Activated T-cell treated with anti-CD3 and anti-CD28 coated beads, Interleukin-2, amount 50 U/mL, for 24 hours (primary cell): ENCODE measurements around the gene USP54.
A peak's percentile ranks its signal among the peaks of the same experiment; 100 is the strongest.

Experiments used
- DNase-seq: peaks from one replicate; pipeline ENCODE4 v3.0.0-alpha.2; 2020
- H3K27ac Mint-ChIP-seq: 2 replicates; pipeline ENCODE4 v1.8.0; 2020; ENCODE audit warnings: mild to moderate bottlenecking, mixed read lengths
- H3K27me3 Mint-ChIP-seq: 2 replicates; pipeline ENCODE4 v1.8.0; 2020; ENCODE audit warnings: mixed read lengths
- H3K36me3 Mint-ChIP-seq: 2 replicates; pipeline ENCODE4 v1.8.0; 2020; ENCODE audit warnings: low read depth, mixed read lengths
- H3K4me1 Mint-ChIP-seq: 2 replicates; pipeline ENCODE4 v1.8.0; 2020; ENCODE audit warnings: low read depth, mixed read lengths
- H3K4me3 Mint-ChIP-seq: 2 replicates; pipeline ENCODE4 v1.8.0; 2020; ENCODE audit warnings: mild to moderate bottlenecking, moderate library complexity, mixed read lengths
- H3K9me3 Mint-ChIP-seq: 2 replicates; pipeline ENCODE4 v1.8.0; 2020; ENCODE audit warnings: mixed read lengths

The USP54 gene

GRCh38 chr10:73485320-73485719 is 105.8 kb downstream of the USP54 start:
- Mint-ChIP-seq H3K4me1 (peaks cover 34% of the 10 kb centered on the region), H3K4me3 (no peak overlapping the region), H3K27ac (peak overlapping the region; percentile 38), H3K9me3 (no peaks in the 10 kb centered on the region), H3K36me3 (peaks cover 53% of the 10 kb centered on the region), H3K27me3 (no peaks in the 10 kb centered on the region)
- no peak for DNase-seq

DNA sequence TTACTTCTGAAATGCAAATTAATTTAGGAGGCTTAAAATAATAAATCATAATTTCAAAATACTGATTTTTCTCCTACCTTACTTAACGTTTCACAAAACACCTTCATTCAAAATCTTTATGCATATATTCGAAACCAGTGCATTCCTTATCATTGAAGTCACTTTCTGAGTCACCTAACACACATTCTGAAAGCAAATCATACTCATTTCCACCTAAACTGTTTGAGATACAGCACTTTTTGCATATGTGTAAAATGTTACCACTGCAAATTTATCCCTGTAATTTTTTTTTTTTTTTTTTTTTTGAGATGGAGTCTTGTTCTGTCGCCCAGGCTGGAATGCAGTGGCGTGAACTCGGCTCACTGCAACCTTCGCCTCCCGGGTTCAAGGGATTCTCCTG is 111.0 kb downstream of the USP54 start:
- Mint-ChIP-seq H3K4me3 (peak overlapping the region; percentile 31), H3K9me3 (no peaks in the 10 kb centered on the region), H3K4me1 (peaks cover 41% of the 10 kb centered on the region), H3K27ac (peak overlapping the region; percentile 72), H3K36me3 (peaks cover 59% of the 10 kb centered on the region), H3K27me3 (no peaks in the 10 kb centered on the region)
- no peak for DNase-seq

DNA sequence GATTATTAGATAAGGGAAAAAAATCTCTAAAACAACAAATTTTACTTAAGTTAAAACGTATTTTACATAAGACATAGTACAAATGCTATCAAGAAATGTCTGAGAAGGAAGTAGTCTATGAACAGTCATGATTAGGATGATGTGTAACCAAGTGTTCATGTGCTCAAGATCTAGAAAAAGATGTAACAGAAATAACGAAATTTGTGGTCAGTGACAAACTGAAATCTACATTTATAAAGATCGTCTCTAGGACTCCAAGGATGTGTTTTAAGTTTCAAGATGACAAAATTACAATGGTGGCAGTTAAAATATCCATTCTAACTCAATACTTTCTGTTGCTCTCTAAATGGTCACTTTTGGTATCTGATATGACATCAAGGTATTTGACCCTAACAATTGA is 112.5 kb downstream of the USP54 start:
- Mint-ChIP-seq H3K27ac (peak overlapping the region; percentile 89), H3K9me3 (no peaks in the 10 kb centered on the region), H3K36me3 (peaks cover 63% of the 10 kb centered on the region), H3K27me3 (no peaks in the 10 kb centered on the region), H3K4me1 (peaks cover 39% of the 10 kb centered on the region), H3K4me3 (peak overlapping the region; percentile 26)
- no peak for DNase-seq

DNA sequence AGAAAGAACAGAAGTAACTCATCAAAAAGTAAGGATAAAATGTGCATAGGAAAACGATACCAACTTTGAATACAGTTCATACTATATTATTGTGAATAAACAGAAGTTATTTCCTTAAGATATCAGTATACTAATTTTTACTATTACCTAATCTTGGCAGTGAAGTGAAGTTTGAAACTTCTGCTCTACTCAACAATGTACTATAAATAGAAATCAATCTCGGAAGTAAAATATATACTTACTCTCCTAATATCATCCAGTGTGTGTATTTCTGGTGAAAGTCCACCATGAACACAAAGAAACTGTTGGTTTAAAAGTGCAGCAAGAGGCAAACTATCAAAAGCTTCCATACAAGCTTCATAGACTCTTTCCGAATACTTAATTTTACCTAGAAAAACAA is 119.9 kb downstream of the USP54 start:
- H3K4me3 Mint-ChIP-seq, result no peak overlapping the region
- peaks cover 5% of the 10 kb centered on the region for H3K4me1 Mint-ChIP-seq
- no peaks in the 10 kb centered on the region for H3K9me3 Mint-ChIP-seq
- H3K27ac Mint-ChIP-seq, result no peak overlapping the region
- no peaks in the 10 kb centered on the region for H3K27me3 Mint-ChIP-seq
- DNase-seq, result no peak
- H3K36me3 Mint-ChIP-seq, result peaks cover 78% of the 10 kb centered on the region

- no peaks in the 10 kb centered on the region for H3K27me3 Mint-ChIP-seq
- H3K27ac Mint-ChIP-seq, result no peak overlapping the region
- H3K4me1 Mint-ChIP-seq, result peaks cover 5% of the 10 kb centered on the region
- no peak for DNase-seq
- H3K4me3 Mint-ChIP-seq, result no peak overlapping the region
- H3K36me3 Mint-ChIP-seq, result peaks cover 80% of the 10 kb centered on the region
- H3K9me3 Mint-ChIP-seq, result no peaks in the 10 kb centered on the region
Observed at GRCh38 chr10:73469579-73469978, 121.6 kb downstream of the USP54 start.

DNA sequence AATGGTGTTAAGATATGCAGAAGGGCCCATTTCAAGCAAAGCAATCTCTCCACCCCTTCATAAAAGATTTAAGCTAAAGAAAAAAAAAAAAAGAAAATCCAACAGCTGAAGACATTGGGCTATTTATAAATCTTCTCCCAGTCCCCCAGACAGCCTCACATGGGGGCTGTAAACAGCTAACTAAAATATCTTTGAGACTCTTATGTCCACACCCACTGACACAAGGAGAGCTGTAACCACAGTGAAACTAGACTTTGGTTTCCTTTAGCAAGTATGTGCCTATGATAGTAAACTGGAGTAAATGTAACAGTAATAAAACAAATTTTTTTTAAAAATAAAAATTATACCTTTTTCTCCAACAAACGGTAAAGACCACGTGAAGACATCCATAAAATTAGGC is 123.9 kb downstream of the USP54 start:
- H3K27ac Mint-ChIP-seq, result peak overlapping the region; percentile 37
- no peak for DNase-seq
- H3K4me1 Mint-ChIP-seq, result peaks cover 5% of the 10 kb centered on the region
- H3K36me3 Mint-ChIP-seq, result peaks cover 81% of the 10 kb centered on the region
- no peaks in the 10 kb centered on the region for H3K27me3 Mint-ChIP-seq
- H3K4me3 Mint-ChIP-seq, result no peak overlapping the region
- H3K9me3 Mint-ChIP-seq, result no peaks in the 10 kb centered on the region

- Mint-ChIP-seq H3K4me3 (no peak overlapping the region), H3K27ac (no peak overlapping the region), H3K27me3 (no peaks in the 10 kb centered on the region)
Observed at GRCh38 chr10:73465978-73466726, 125.0 kb downstream of the USP54 start.

GRCh38 chr10:73460897-73461296 is 130.2 kb downstream of the USP54 start:
- Mint-ChIP-seq H3K4me3 (no peak overlapping the region), H3K27ac (peak overlapping the region; percentile 7), H3K4me1 (no peaks in the 10 kb centered on the region), H3K27me3 (no peaks in the 10 kb centered on the region), H3K9me3 (no peaks in the 10 kb centered on the region), H3K36me3 (peaks cover 60% of the 10 kb centered on the region)
- DNase-seq, result no peak

More at GRCh38 chr10:73465978-73466726, 125.0 kb downstream of the USP54 start:
- H3K4me1 Mint-ChIP-seq, result peaks cover 5% of the 10 kb centered on the region
- no peaks in the 10 kb centered on the region for H3K9me3 Mint-ChIP-seq
- DNase-seq, result no peak
- peaks cover 78% of the 10 kb centered on the region for H3K36me3 Mint-ChIP-seq

DNA sequence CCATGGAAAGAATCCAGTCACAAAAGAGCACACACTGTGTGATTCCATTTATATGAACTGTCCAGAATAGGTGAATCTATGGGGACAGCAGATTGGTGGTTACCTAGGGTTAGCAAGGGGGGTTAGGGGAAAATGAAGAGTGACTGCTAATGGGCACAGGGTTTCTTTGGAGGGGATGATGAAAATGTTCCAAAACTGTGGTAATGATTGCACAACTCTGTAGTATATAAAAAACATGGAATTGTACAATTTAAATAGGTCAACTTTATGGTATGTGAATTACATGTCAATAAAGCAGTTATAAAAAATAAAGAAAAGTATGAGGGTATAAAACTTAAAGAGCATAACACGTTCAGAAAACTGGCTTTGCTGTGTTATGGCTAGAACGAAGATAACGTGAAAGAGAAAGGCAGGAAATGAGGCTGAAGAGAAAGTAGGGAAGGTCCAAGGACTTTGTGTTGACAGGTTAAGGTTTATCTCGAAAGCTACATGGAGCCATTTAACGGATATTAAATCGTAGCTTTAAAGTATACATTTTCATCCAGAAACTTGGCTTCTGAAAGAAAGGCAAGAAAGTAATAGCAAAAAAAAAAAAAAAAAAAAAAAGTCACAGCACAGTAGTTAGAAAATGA is 131.3 kb downstream of the USP54 start:
- Mint-ChIP-seq H3K4me3 (no peak overlapping the region), H3K27ac (no peak overlapping the region), H3K27me3 (no peaks in the 10 kb centered on the region), H3K4me1 (no peaks in the 10 kb centered on the region), H3K36me3 (peaks cover 53% of the 10 kb centered on the region), H3K9me3 (no peaks in the 10 kb centered on the region)
- DNase-seq, result no peak

DNA sequence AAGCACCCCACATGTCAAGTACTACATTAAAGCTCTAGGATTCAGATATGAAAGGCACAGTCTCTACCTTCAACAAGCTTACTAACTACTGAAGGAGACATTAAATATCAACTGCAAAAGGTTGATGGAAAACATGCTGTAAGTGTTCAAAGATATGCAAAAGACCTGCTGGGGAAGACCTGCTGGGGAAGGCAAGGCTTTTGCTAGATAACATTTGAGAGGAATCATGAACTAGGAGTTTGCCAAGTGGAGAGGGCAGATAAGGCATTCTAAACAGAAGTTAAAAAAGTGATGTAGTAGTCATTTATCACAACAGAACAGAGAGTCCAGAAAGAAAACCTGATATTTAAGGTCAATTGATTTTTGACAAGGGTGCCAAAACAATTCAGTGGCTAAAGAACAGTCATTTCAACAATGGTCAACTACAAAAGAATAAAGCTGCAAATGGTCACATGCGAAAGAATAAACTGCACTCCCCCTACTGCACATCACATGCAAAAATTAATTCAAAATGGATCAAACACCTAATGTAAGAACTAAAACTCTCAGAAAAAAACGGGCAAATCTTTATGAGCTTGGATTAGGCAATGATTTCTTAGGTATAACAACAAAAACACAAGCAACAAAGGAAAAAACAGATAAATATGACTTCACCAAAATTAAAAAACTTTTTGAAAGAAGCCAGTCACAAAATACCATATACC is 134.8 kb downstream of the USP54 start:
- Mint-ChIP-seq H3K4me3 (no peak overlapping the region), H3K27me3 (no peaks in the 10 kb centered on the region), H3K9me3 (no peaks in the 10 kb centered on the region), H3K36me3 (peaks cover 53% of the 10 kb centered on the region), H3K27ac (no peak overlapping the region), H3K4me1 (no peaks in the 10 kb centered on the region)
- DNase-seq, result no peak

DNA sequence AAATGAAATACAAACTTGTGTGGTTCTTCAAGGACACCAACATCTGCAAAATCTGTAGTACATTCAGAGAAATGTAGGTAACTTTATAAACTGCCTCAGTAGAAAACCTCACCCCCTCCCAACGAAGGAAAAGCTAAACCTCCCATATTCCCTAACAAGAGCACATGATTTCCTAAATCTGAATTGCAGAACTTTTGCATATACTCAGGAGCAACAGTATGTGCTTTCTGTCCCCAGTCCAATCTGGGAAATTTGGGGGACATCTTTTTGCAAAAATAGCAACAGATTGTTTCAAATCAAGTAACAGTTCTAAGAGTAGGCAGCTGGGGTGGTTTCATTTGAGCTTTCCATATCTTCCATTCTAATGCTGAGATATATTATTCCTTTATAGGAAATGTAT is 142.0 kb downstream of the USP54 start:
- Mint-ChIP-seq H3K27me3 (no peaks in the 10 kb centered on the region), H3K4me3 (no peak overlapping the region), H3K27ac (no peak overlapping the region), H3K4me1 (no peaks in the 10 kb centered on the region), H3K9me3 (no peaks in the 10 kb centered on the region), H3K36me3 (peaks cover 52% of the 10 kb centered on the region)
- DNase-seq, result no peak

DNA sequence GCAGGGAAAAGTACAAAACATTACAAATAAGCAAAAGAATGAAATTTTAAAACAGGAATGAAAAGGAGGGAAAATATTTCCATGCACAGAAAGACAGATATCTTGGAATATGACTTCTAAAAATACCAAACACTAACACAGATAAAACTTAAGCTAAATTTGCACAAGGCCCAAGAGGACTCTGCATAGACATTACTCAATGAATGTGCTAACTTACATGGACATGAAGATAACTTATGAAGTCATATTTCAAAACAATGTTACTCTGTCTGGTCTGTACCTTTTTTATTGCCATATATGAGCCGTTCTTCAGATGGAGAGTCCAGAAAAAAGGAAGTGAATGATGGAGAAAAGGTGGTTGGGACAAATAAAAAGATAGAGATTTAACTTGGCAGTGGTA is 142.8 kb downstream of the USP54 start:
- Mint-ChIP-seq H3K4me3 (no peak overlapping the region), H3K9me3 (no peaks in the 10 kb centered on the region), H3K27me3 (no peaks in the 10 kb centered on the region), H3K4me1 (no peaks in the 10 kb centered on the region), H3K36me3 (peaks cover 52% of the 10 kb centered on the region), H3K27ac (no peak overlapping the region)
- DNase-seq, result no peak
